Measurements from ENCODE around the gene TICRR. TPM values are rescaled to one million over a fixed set of nuclear protein-coding genes. Genes with fewer than 3 reads are reported as not detected.

Gene TICRR
- total and polyA plus RNA-seq, 7 donors = 0.14 to 3.5 (median 0.42) TPM; not detected in 3

DNA sequence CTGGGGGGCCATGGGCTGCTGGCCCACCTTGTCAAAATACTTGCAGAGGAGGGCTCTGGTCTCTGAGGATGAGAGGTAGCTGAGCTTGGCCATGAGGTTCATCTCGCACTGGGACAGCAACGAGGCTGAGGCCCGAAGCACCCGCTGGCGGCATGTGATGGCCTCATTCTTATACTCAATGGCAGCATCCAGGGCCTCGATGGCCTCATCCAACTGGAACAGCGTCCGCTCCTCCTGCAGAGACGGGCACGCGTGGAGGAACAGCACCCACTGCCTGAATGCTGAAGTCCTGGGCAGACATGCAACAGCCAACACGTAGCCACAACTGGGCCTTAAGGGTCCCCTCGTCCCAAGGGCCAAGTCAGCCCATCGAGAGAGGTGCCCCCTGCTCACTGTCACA, 55.0 kb downstream of the TICRR start:
- TF ChIP-seq POLR2AphosphoS5 (IDR thresholded peaks at IDR 0.05) (no peak), EP300 (IDR thresholded peaks at IDR 0.05) (no peak)
- TF ChIP-seq, protein P1, sequence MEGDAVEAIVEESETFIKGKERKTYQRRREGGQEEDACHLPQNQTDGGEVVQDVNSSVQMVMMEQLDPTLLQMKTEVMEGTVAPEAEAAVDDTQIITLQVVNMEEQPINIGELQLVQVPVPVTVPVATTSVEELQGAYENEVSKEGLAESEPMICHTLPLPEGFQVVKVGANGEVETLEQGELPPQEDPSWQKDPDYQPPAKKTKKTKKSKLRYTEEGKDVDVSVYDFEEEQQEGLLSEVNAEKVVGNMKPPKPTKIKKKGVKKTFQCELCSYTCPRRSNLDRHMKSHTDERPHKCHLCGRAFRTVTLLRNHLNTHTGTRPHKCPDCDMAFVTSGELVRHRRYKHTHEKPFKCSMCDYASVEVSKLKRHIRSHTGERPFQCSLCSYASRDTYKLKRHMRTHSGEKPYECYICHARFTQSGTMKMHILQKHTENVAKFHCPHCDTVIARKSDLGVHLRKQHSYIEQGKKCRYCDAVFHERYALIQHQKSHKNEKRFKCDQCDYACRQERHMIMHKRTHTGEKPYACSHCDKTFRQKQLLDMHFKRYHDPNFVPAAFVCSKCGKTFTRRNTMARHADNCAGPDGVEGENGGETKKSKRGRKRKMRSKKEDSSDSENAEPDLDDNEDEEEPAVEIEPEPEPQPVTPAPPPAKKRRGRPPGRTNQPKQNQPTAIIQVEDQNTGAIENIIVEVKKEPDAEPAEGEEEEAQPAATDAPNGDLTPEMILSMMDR (IDR thresholded peaks at IDR 0.05) = no peak
- H3K4me3 ChIP-seq = no peak overlapping the region
- intact Hi-C loops (cut with DNase I) = no loop called here
- no peak overlapping the region for H3K27ac ChIP-seq
- no peaks in the 10 kb centered on the region for H3K9me3 ChIP-seq
- DNase-seq = no peak
- 92 to 94% methylated on average over 14 of the region's 14 CpGs for WGBS, 2 donors
- H3K36me3 ChIP-seq = peaks cover 20 to 85% (median 43%) of the 10 kb centered on the region in 4 donors
- no peaks in the 10 kb centered on the region for H3K4me1 ChIP-seq
- no peaks in the 10 kb centered on the region for H3K27me3 ChIP-seq

DNA sequence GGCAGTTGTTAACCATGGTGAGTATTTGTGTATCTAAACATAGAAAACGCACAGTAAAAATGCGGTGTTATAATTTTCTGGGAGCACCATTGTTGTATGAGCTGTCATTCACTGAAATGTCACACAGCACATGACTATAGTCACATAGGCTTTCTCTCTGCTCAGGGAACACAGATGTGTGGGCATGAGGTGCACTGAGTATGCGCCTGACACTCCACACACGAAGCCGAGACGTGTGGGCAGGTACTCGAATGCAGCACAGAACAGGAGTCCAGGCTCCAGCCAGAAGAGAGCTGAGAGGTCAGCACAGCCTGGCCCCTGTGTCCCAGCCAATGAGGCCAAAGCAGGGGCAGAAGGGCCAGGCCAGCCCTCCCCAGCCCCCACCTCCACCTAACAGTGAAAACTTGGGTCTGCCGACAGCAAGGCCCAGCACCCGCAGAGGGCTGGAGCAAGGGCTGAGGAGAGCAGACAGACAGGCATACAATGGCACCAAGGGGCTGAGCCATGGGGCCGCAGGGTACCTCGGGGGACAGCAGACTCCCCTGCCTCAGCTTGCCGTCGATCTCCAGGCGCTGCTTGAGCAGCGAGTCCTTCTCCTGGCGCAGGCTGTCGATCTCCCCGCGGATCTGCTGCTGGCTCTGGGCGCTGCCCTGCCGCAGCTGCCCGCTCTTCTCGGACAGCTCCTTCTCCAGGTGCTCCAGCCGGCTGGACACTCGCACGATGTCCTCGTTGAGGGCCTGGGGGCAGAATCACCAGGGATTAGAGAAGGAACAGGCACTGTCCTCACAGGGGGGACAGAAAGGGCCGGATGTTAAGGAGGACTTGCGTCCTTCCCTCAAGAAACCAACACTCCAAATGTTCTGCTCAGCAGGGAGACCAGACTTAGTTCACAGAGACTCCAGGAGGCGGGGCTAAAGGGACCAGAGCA, 56.0 kb downstream of the TICRR start:
- H3K9me3 ChIP-seq = no peaks in the 10 kb centered on the region
- DNase-seq = no peak
- no peak overlapping the region for H3K4me3 ChIP-seq
- TF ChIP-seq, protein P1 (IDR thresholded peaks at IDR 0.05) = no peak
- TF ChIP-seq EP300 (IDR thresholded peaks at IDR 0.05) (no peak), POLR2A (IDR thresholded peaks at IDR 0.05) (no peak), POLR2AphosphoS5 (IDR thresholded peaks at IDR 0.05) (no peak)
- no peaks in the 10 kb centered on the region for H3K27me3 ChIP-seq
- no peak overlapping the region for H3K27ac ChIP-seq
- WGBS, 2 donors = 93% methylated on average over 30 of the region's 30 CpGs
- intact Hi-C loops (cut with DNase I) = no loop called here
- H3K4me1 ChIP-seq = no peaks in the 10 kb centered on the region
- H3K36me3 ChIP-seq = peaks cover 20 to 77% (median 43%) of the 10 kb centered on the region in 4 donors

DNA sequence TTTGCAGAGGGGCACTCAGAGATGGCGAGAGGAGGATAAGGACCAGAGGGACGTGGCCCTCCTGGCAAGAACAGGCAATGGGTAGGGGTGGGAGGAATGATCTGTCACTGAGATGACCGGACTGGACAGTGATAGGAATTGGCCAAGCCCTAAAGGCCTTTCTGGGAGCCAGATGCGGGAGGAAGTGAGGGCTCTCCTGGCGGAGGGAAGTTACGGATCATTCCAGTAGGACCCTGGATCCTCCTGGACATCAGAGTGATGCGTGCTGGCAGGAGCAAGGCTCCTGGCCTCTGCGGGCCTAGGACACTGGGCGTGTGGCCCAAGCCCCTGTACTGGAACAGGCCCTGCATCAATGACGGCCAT, 56.6 kb downstream of the TICRR start:
- no peak for DNase-seq
- intact Hi-C loops (cut with DNase I) = no loop called here
- no peak overlapping the region for H3K4me3 ChIP-seq
- TF ChIP-seq EP300 (IDR thresholded peaks at IDR 0.05) (no peak), POLR2A (IDR thresholded peaks at IDR 0.05) (no peak), POLR2AphosphoS5 (IDR thresholded peaks at IDR 0.05) (no peak)
- TF ChIP-seq, protein P1 (IDR thresholded peaks at IDR 0.05) = no peak
- peaks cover 20 to 71% (median 43%) of the 10 kb centered on the region in 4 donors for H3K36me3 ChIP-seq
- no peaks in the 10 kb centered on the region for H3K4me1 ChIP-seq
- no peak overlapping the region for H3K27ac ChIP-seq
- 86 to 94% methylated on average over 10 of the region's 10 CpGs for WGBS, 2 donors
- no peaks in the 10 kb centered on the region for H3K9me3 ChIP-seq
- H3K27me3 ChIP-seq = no peaks in the 10 kb centered on the region

DNA sequence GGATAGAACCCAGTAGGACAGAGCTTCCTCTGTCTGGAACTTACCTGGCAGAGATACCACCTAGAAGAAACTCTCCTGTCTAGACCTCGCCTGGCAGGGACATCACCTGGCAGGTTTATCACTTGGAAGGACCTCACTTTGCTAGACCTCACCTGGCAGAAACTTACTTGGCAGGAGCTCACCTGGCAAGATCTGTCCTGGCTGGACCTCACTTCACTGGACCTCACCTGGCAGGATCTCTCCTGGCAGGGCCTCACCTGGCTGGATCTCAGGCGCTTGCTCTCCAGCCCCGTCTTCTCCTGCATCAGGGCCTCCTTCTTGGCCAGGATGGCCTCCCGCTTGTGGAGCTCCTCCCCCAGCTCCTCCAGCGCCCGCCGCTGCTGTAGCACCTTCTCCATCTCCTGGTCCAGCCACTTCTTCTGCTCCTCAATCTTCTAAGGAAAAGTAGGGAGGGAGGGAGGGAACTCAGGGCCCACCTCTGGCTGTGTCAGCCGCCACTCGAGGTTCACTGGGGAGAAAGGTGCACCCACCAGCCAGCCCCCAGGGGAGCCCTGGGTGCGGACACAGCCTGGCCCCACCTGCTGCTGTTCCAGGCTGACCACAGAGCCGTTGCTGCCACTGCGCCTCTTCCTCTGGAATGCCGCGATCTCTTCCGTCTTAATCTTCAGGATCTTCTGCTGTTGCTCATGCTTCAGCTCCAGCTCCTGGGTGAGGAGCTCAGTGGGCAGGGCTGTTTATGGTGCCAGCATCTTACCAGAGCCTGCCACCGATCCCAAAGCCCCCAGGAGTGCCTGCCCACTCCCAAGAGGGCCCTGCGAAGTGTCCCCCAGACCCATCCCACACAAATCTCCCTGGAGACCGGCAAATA, 57.5 kb downstream of the TICRR start:
- intact Hi-C loops (cut with DNase I) = no loop called here
- no peak for DNase-seq
- no peaks in the 10 kb centered on the region for H3K9me3 ChIP-seq
- 96 to 98% methylated on average over 18 of the region's 18 CpGs for WGBS, 2 donors
- peaks cover 20 to 61% (median 41%) of the 10 kb centered on the region in 4 donors for H3K36me3 ChIP-seq
- H3K4me3 ChIP-seq = no peak overlapping the region
- TF ChIP-seq POLR2A (IDR thresholded peaks at IDR 0.05) (no peak), POLR2AphosphoS5 (IDR thresholded peaks at IDR 0.05) (no peak), EP300 (IDR thresholded peaks at IDR 0.05) (no peak)
- TF ChIP-seq, protein P1 (IDR thresholded peaks at IDR 0.05) = no peak
- H3K4me1 ChIP-seq = no peaks in the 10 kb centered on the region
- H3K27ac ChIP-seq = no peak overlapping the region
- no peaks in the 10 kb centered on the region for H3K27me3 ChIP-seq
